Muscle layer of duodenum (tissue), 2 donors: ENCODE measurements around the gene FRZB.

Source experiments
- H3K27ac ChIP-seq: one replicate; pipeline ENCODE4 v1.7.0; 2013; ENCODE audit warnings: mild to moderate bottlenecking, low read length
- H3K27me3 ChIP-seq: one replicate; pipeline ENCODE4 v1.7.0; 2013; ENCODE audit warnings: low read depth, mild to moderate bottlenecking, control low read depth, low read length
- H3K36me3 ChIP-seq, 2 donors: one replicate each; pipeline ENCODE4 v1.7.0; 2013; ENCODE audit warnings: low read length in 2 of 2, control low read depth in 1 of 2, mild to moderate bottlenecking in 1 of 2; ENCODE audit not compliant: insufficient read depth in 2 of 2, control insufficient read depth in 1 of 2
- H3K4me1 ChIP-seq, 2 donors: one replicate each; pipeline ENCODE4 v1.7.0; 2013; ENCODE audit warnings: low read length in 2 of 2, mild to moderate bottlenecking in 2 of 2, control low read depth in 1 of 2, moderate library complexity in 1 of 2; ENCODE audit not compliant: insufficient read depth in 2 of 2, control insufficient read depth in 1 of 2
- H3K4me3 ChIP-seq, 2 donors: one replicate each; pipeline ENCODE4 v1.7.0; 2013; ENCODE audit warnings: low read length in 2 of 2, low read depth in 1 of 2, mild to moderate bottlenecking in 1 of 2
- H3K9me3 ChIP-seq, 2 donors: one replicate each; pipeline ENCODE4 v1.7.0; 2013; ENCODE audit warnings: low read length in 2 of 2, control low read depth in 1 of 2, mild to moderate bottlenecking in 1 of 2; ENCODE audit not compliant: control insufficient read depth in 1 of 2
- donor health status: healthy.

FRZB gene

GRCh38 chr2:182784058-182784706, 82.3 kb downstream of the FRZB start:
- Histone ChIP-seq H3K9me3 (no peaks in the 10 kb centered on the region), H3K27me3 (no peaks in the 10 kb centered on the region), H3K36me3 (peaks cover 2 to 8% of the 10 kb centered on the region in 2 donors), H3K4me1 (peaks cover 0 to 3% of the 10 kb centered on the region in 2 donors), H3K4me3 (no peak overlapping the region), H3K27ac (no peak overlapping the region)
